ENCODE data around the gene SNORC.
"Not testable (repeated sequence)": the region's sequence is repeated elsewhere in the genome, so short reads cannot be mapped to it uniquely, and the experiment has no call there.

The SNORC gene

GRCh38 chr2:232870018-232870765 lies at the start of gene SNORC:
SNORC (plus strand) TSS chr2:232870264; CDS start chr2:232870342, 78 bp downstream.
- no peak for DNase-seq (ENCODE audit: low read depth)

GRCh38 chr2:232829988-232830387 lies 40.1 kb upstream of the SNORC start:
- DNase-seq (ENCODE audit: low read depth) = no peak

GRCh38 chr2:232831496-232831895 lies 38.6 kb upstream of the SNORC start:
- DNase-seq (ENCODE audit: low read depth) = no peak

DNA sequence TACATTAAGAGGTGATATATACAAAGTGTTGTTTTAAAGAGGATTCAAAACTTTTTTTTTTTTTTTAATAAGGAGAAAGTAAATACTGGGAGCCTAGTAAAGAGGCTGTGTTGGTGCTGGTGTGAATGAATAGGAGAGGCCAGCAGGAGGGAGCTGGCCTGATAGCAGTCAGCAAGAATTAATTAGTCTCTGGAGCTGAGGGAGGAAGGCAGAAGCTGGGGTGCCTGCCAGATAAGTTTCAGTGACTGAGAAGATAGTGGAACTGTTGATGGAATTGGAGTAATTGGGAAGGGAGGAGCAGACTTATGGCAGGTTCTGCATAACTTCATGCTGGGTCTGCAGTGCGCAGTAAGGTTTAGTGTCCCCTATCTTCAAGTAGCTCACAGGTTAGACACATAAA lies 36.2 kb upstream of the SNORC start:
- DNase-seq (ENCODE audit: low read depth) = no peak

DNA sequence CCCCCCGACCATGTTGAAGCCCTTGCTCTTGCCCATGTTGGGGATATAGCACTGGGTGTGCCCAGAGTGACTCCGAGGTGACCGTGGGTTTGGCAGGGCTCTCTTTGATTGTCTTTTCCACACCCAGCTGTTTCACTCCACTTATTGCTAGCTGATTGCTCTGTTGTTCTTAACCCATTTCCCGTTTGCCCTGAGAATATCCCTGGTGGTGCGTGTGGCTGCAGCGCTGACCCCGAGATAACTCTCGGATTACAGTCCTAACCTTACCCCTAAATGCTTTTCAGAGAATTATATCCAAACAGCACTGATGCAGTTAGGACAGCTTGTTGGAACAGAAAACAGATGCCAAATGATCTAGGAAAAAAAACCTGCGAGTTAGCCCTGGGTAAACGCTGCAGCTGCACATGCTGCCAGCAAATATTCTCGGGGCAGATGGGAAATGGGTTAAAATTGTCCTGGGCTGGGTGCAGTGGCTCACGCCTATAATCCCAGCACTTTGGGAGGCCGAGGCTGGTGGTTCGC lies 34.3 kb upstream of the SNORC start:
- DNase-seq (ENCODE audit: low read depth) = no peak

GRCh38 chr2:232836934-232837333 lies 33.1 kb upstream of the SNORC start:
- no peak for DNase-seq (ENCODE audit: low read depth)

DNA sequence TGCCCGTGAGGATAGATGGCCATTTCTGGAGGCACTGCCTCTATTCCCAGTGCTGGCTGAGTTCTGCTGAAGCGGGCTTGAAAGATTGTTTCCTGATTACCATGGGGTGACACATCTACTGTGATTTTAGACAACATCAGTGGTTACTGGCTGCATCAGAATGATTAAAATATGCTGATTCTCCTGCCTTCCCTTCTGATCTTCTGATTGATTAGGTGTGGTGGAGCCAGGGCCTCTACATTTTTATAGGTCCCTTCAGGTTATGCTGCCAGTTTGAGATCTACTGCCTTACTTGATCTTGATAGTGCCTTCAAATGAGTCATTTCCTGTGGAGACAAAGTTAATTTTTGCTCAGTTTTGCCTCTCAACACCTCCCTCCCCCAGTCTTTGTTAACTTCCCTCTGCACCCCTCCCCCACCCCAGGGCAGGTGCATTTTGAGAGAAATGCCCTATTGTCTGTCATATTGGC lies 31.6 kb upstream of the SNORC start:
- DNase-seq (ENCODE audit: low read depth) = peak; percentile 27

DNA sequence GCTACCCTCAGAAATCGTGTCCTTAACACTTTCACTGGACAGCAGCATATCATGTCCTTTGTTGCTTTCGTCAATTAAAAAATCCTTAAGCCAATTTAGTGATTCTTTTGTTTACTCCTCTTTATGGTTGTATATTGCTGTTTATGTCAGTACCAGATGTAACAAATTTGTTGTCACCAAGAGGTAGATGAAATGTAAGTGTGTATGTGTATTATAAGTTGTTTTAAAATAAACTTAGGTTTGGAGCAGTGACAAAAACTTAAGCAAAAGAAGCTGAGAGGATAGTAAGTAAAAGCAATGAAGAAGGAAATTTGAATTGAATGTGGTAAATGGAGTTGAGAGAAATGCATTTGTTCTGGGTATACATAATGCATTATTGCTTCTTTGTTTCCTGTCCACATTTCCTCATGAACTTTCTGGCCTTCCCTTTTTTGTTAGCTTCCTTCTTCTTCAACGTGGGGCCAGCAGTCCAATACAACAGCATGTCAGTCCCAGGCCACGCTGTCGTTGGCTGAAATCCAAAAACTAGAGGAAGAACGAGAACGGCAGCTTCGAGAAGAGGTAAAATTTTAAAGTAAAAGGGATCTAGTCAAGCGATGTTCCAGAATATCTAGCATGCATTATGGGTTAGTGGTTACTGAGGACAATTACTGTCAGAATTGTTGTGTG lies 30.5 kb upstream of the SNORC start:
- DNase-seq (ENCODE audit: low read depth) = no peak

DNA sequence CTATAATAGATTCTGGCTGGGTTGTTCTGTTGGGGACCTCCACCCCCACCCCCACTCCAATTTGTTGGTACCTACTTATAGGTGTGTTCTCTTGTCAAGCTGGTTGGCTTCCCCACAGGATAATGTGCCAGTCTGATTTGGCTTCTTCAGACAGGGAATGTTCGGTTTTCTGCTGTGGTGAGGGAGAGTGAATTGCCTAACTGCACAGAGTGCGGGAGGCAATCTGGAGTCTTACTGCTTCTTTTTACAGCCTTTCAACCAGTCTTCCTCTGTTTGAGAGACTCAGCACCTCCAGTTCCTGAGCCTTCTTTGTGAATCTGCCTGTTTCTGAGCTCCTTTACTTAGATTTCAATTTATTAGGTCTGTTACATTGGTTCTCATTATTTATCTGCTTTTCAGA lies 27.4 kb upstream of the SNORC start:
- no peak for DNase-seq (ENCODE audit: low read depth)

- no peak for DNase-seq (ENCODE audit: low read depth)
These were observed 26.2 kb upstream of the SNORC start for GRCh38 chr2:232843834-232844233.

DNA sequence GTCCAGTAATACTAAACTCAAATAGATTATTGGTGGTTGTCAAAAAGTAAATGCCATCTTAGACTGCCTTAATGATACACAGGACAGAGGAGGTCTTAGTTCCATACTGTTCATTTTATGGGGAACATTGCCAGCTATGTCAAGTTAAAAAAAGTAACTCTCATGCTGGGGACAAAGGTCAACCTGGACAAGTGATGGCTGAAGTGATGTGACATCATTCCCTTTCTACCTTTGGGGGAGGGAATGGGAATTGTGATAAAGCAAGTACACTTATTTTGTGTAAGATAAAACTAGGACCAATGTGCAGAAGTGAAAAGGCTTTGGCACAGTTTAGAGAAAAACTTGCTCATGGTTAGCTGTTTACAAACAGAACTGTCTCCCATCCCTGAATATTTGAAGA lies 24.0 kb upstream of the SNORC start:
- DNase-seq (ENCODE audit: low read depth) = no peak

GRCh38 chr2:232850039-232850438 lies 20.0 kb upstream of the SNORC start:
- DNase-seq (ENCODE audit: low read depth) = no peak

DNA sequence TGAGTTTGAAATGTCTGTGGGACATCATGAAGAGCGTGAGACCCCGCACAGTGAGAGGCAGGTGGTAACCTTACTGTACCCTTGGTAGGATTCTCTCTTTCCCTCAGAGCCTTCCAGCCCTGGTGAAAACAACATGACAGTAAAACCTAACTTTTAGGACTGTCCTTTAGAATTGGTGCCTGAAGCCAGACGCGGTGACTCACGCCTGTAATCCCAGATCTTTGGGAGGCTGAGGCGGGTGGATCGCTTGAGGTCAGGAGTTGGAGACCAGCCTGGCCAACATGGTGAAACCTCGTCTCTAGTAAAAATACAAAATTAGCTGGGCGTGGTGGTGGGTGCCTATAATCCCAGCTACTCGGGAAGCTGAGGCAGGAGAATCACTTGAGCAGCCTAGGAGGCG lies 18.0 kb upstream of the SNORC start:
- DNase-seq (ENCODE audit: low read depth) = not testable (repeated sequence)

DNA sequence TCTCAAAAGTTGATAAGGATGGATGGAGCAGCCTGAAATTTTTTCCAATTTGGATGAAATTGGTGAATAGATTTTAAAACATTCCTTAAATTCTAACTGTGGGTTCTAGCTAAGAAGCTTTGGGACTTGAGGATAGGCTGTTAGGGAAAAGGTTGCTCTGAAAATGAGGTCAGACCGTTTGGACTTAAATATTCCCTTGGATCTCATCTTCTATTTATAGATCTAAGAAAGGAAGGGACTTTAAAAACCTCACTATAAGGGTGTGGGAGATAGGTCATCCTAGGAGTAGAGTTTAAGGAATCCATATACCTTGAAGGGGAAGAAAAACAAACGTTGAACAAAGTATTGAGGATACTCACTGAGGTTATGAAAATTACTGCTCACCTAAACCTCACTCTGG lies 17.4 kb upstream of the SNORC start:
- no peak for DNase-seq (ENCODE audit: low read depth)

DNA sequence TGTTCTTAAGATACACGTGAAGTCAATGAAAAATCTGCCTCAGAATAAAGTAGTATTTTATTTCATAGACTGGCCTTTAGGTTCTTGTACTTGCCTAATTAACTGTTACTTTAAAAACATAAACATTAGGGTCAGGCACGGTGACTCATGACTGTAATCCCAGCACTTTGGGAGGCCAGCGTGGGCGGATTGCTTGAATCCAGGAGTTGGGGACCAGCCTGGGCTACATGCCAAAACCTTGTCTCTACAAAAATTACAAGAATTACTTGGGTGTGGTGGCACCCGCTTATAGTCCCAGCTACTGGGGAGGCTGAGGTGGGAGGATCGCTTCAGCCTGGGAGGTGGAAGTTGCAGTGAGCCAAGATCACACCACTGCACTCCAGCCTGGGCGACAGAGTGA lies 16.0 kb upstream of the SNORC start:
- no peak for DNase-seq (ENCODE audit: low read depth)

DNA sequence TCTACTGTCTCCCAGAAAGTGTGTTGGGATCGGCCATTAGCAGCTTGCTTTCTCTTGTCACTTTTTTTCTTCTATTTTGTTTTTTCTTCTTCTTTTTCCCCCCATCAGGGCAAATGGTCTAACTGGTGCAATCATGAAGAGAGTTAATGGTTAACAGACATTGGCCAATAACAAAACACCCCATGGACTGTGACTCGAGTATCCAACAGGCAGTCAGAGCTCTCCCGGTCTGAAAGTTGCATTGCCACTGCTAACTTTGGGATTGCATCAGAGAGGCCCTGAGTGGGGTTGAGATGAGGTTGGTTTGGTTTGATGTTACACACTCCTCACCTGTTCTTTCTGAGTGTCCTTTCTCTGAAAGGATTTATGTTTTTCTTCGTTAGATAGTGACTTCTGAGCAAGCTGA lies 12.9 kb upstream of the SNORC start:
- no peak for DNase-seq (ENCODE audit: low read depth)

- no peak for DNase-seq (ENCODE audit: low read depth)
These were observed 10.6 kb upstream of the SNORC start for GRCh38 chr2:232859385-232859916.

DNA sequence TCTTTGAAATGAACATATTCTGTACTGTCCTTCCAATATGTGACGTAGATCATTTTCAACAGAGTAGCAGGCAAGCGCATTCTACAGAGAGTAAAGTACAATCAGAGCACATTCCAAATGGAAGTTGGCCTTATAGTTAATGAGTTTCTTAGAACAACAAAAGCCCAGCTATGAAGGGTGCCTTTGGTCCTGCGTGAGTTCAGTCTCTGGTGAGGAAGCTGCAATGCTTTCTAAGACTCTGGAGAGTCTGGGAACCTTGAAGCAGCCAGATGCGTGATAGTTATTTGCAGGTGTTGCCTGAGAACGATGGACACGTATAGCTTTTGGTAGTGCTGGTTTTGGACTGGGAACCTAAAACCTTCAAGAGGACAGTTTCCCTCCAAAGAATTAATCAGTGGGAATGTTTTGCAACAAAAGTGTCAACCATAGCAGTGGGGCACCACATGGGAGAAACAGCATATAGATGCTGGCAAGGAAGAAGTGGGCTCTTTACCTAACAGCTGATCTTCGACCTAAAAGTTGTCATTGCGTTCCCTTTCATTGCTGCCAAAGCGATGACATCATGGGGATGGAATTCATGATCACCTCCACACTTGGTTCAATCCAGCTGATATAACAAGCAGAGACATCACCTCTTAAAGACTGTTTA lies 9.3 kb upstream of the SNORC start:
- no peak for DNase-seq (ENCODE audit: low read depth)

- DNase-seq (ENCODE audit: low read depth) = no peak
These were observed 8.7 kb upstream of the SNORC start for GRCh38 chr2:232861353-232861752.

DNA sequence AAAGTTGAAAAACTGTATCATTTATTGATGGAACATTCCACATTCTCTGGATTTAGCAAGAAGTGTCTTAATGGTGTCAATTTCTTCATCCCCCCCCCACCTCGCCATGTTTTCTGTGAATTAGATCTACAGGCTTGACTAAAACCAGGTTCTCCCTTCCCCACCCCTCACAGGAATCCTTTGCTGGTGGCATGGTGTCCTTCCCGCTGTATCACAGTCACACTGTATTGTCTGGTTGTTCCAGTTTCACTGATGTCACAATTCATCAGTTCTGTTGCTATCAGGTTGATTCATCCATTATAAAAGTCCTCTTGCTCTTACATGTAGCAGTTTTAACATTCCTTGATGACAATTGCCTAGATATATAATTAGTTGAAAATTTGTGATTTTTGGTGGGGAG lies 6.1 kb upstream of the SNORC start:
- no peak for DNase-seq (ENCODE audit: low read depth)

DNA sequence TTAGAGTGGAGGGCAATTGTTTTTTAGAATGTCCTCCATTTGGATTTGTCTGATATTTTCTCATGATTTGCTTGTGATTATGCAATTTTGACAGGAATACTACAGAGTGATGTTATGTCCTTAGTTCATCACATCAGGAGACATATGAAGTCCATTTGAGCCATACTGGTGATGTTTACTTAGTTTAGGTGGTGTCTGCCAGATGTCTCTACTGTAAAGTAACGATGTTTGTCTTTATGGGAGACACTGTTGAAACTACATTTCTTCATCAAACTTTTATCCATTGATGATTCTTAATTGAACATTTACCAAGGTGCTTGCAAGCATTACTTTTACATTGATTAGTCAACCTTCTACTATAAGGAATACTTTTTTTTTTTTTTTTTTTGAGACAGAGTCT lies 4.9 kb upstream of the SNORC start:
- no peak for DNase-seq (ENCODE audit: low read depth)

- DNase-seq (ENCODE audit: low read depth) = no peak
These were observed 4.0 kb upstream of the SNORC start for GRCh38 chr2:232866104-232866503.
